NCI-H774 (cell line): ENCODE results near the gene CMTM8.

Experiments used
- DNase-seq: peaks from one replicate; lab custom pipeline; 2025; lab: John Stamatoyannopoulos, UW

CMTM8 gene

DNA sequence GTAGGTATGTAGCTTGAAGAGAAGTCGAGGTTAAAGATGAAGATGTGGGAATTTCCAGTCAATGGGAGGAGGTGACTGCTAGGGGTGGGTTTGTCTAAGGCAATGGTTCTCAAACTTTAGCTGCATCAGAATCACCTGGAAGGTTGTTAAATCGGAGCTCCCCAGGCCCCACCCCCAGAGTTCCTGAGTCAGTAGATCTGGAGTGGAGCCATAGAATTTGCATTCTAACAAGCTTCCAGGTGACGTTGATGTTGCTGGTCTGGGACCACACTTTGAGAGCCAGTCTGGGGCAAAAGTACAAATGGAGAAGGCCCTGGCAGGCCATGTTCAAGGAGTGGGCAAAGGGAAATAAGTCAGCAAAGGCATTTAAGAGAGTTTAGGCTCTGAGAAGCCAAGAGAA is 69.1 kb downstream of the CMTM8 start:
- no peak for DNase-seq

DNA sequence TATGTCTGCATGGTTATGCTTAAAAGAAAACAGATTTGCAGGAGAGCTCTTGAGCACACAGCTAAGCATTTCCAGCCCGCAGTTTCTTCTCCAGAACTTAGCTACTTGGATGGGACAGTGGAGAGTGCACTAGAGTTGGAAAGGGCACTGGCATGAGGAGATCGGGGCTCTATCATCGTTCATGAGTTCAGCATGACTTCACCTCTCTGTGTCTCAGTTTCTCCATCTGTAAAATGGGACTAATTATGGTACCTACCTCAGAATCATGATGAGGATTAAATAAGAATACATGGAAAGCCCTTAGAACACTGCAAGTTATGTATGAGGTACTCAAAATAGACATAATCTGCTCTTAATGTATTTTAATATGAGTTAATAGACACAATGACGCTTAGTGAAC is 69.9 kb downstream of the CMTM8 start:
- no peak for DNase-seq

DNA sequence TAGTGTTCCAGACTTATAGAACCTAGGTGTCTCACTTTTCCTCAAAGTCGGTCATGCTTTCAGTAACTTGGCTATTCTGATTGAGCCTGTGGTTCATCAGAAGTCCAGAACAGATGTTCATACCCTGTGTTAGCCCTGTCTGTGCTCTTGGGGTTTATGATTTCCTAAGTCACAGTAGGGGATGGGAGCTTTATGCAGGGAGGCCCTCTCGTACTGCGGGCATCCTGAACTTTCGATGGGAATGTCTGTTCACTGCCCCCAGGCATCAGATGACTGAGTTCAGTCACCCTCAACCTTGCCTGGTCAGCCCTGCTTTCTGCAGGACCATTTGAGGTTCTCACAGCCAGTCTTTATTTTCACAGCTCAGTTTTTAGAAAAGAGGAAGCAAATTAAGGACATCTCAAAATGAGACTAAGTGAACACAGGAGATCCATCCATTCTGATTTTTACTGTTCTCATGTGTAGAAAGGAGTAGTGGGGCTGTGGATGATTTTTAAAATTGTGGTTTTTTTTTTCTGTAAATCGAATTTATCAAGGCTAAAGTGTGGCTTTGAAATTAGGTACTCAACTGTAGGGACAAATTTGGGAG is 71.3 kb downstream of the CMTM8 start:
- no peak for DNase-seq

DNA sequence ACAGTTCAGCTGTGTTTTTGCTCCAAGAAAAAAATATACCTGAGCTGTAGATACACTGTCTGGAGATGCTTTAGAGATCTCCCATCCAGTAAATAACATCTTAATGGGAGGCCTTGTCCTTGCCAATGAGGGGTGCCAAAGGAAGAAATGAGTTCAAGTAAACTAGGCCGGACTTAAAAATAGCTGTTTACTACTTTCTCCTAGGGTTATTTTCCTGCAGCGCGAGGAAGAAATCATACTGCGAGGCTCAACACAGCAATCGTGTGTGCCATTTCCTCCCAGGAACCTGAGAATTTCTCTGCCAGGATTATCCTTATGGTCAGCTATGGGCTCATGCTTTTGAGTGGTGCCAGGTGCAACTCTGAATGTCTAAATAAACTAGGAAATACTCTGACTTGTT is 71.9 kb downstream of the CMTM8 start:
- no peak for DNase-seq

DNA sequence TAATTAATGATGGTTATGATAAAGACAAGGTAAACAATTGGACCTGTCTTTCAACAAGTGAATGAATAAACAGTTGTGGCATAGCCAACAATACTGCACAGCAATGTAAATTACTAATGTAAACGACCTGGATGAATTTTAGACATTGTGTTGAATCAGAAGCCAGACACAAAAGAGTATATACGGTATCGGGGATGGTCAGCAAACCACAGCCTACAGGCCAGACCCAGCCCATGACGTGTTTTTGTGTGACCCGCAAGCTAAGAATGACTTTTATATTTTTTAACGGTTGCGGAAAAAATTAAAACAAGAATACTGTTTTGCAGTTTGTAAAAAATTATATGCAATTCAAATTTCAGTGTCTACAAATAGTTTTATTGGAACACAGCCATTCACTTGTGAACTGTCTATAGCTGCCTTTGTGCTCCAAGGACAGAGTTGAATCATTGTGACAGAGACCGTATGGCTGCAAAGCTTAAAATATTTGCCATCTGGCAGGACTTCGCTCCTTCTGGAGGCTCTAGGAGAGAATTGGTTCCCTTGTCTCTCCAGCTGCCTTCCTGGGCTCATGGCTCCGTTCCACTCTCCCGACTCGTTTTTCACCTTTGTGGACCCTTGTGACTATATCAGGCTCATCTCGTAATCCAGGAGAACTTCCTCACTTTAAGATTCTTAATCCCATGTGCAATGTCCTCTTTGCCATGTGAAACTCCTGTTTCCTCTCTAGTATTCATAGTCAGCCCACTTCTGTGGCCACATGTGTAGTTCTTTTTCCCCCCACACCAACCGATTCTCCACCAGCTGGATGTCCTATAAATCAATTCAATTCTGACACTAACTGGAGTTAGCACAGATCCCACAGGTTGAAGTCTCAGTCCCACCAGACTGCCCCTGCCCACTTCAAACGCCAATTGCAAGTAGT is 72.7 kb downstream of the CMTM8 start:
- no peak for DNase-seq

DNA sequence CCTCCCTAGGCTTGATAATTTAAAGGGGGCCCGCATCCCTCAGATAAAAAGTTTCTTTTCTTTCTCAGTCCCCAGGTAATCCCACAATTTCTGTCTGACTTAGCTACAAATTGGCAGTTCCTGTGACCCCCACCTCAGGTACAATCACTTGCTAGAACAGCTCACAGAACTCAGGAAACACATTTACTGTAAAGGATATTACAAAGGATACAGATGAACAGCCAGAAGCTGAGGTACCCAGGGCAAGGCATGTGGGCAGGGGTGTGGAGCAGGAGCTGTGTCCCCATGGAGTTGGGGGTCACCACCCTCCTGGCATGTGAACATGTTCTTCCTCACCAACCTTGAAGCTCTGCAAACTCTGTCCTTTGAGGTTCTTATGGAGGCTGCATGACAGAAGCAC is 73.8 kb downstream of the CMTM8 start:
- no peak for DNase-seq

DNA sequence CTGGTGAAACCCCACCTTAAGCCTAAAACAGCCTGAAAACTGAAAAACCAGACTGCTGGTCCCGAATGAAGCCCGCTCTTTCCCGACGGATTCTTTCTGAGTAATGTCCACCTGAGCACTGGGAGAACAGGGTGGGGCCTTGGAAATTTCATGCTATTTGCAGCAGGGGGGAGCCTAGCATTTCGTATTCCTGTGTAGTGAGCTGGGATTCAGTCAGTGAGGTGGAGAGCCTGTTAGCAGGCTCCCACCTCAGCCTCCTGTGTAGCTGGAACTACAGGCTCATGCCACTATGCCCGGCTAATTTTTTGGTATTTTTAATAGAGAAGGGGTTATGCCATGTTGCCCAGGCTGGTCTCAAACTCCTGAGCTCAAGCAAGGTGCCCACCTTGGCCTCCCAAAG is 74.7 kb downstream of the CMTM8 start:
- no peak for DNase-seq

DNA sequence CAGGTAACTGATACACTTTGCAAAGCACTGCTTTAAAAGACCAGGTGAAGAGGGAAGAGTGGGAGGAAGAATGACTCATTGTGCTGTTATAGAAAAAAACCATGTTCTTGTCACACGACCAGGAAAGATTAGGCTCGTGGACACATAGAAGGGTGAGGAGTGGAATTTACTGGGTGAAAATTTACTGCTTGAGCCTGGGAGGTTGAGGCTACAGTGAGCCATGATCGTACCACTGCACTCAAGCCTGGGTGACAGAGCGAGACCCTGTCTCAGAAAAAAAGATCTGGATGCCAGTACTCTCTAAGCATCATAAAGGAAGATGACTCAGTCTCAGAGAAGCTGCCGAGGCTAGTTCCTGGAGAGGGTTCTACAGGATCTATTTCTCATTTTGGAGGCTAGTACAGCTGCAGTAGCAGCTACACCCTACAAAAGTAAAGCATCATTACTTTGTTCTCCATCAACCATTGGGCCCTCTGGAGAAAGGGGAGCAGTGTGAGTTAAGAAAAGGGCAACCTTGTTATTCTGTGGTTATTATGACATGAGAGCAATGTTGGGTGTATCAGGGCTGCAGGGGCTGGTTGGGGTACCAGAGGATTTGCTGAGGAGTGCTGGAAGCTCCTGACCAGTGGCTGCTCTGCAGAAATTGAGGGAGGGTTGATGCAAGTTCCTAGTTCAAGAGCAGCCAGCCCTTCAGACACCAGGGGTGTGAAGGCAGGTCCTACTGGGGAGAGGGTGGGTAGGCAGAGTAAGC is 75.4 kb downstream of the CMTM8 start:
- no peak for DNase-seq

DNA sequence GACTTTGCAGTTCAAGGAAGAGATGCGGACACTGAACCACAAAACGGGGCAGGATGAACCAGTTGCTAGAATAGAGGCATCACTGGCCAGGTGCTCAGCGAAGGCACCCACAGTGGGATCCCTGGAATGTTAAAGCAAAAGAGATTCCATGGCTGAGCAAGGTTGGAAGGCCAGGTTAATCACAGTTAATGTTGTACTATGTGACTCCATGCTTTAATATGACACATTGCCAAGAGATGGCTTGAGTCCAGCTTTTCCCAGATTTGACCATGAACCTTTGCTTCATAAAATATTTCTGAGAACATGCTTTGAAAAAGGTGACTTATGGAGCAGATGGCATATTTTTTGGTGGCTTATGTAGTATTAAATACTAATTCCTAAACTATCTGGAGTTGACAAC is 77.0 kb downstream of the CMTM8 start:
- no peak for DNase-seq

DNA sequence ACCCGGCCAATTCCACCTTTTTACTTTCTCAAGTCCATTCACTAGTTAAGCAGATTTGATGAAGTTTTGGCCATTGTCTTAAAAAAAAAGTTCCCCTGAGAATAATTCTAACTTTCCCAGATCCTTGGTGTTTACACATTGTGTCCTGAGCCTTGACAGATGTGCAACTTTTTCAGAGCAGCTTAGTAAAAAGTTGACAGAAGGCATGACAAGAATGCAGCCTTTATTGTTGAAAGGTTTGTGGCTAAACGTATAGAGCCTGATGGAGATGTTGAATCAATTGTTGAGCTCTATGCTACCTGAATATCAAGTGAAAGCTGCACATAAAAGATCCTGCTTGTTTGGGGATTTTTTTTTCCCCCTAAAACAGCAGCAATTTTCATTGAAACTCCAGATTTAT is 77.8 kb downstream of the CMTM8 start:
- DNase-seq, result no peak

DNA sequence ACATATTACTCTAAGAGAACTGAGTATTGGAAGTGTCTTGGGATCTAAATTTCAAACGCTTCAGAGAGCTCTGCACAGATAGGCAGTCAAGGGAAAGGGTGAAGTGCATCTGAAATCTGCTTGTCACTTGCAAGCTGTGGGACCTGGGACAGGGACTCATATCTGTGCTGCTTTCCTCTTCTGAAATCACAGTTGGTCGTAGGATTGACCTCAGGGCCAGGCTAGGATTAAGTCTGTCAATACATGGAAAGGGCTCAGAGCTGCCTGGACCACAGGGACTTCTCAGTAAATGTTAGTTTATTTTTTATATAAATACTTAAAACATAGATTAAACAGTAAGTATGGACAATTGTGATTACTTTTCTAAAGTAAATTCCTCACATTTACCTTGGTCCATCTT is 78.5 kb downstream of the CMTM8 start:
- DNase-seq, result no peak

DNA sequence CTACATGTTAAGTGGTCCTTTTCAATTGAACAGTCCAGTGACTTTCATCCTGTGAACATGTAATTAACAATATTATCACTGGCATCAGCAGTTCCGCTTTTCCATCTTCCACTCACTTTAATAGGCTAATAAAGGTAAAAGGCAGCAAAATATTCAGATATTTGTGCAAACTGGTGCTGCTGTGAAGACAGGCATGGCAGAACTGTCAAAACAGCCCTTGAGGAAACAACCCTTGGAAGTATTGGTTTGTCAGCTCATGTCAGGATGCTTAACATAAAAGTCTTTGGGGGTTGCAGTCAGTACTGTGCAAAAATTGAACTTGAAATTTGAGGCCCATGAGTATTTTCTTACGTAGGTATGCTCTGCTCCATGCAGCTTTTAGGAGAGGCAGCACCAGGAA is 81.1 kb downstream of the CMTM8 start:
- no peak for DNase-seq

DNA sequence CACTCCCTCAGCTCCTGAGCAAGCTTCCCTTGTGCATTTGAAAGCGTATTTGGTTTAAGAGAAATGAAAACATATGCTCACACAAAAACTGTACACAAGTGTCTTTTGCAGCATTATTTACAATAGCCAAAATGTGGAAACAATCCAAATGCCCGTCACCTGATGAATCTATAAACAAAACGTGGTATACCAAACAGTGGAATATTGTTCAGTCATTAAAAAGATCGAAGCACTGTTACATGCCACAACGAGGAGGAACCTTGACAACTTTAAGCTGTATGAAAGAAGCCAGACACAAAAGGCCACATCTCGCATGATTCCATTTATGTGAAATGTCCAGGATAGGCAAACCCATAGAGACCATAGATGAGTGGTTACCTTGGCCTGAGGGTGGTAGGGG is 81.6 kb downstream of the CMTM8 start:
- DNase-seq, result no peak

DNA sequence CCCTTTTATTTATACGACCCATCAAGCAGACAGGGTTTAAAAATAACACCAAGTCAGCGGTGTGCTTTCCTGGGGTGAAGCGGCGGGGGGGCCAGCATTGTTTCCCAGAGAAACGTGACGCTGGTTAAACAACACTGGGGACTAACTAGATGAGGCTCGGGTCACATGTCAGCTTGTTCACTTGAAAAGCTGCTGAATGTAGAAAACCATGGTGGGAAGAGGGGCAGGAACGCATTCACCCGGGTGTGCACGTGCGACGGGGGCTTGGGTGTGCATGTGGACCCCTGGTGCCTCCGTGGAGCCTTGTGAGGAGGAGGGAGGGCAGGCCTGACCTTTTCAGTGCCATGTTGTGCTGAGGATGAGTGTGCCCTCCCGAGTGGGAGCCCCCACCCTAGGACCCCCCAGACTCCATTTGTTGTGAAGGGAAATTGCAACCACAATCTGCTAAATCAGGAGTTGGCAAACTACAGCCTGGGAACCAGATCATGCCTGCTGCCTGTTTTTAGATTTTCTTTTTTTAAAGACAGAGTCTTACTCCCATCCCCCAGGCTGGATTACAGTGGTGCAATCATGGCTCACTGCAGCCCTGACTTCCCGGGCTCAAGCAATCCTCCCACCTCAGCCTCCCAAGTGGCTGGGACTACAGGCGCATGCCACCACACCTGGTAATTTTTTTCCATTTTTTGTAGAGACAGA is 82.8 kb downstream of the CMTM8 start:
- DNase-seq, result peak; percentile 10

DNA sequence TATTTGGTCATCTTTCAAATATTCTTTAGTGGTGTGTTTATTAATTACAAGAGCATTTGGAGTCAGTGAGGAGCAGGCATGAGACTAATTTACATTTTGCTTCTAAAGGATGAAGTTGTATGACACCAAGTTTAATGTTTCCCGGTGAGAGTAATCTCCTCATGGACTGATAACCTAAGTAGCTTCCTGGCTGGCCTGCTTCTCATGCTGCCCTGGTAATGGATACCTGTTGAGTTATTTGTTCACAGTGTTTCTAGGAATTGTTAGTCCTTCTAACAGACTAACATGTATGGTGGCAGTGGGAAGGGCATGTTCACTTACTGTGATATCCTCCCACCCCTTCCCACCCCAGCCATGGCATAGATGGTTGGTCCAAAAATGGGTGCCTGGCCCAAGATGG is 83.8 kb downstream of the CMTM8 start:
- no peak for DNase-seq

DNA sequence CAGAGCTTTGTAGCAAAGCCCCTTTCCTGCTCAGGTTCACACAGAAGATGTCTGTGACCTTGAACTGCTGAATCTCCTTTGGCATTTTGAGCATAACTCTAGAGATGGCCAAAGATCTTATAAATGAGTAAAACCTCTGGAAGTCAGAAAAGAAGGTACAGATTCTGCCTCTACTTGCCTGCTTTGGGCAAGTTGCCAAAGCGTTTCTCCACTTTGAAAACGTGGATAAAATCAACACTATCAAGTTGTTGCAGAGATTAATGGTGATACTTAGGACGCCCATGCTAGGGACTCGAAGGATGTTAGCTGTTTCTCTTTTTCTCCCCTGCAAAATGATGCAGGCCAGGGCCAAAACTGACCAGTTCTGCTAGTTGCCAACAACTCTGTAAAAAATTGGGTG is 85.1 kb downstream of the CMTM8 start:
- DNase-seq, result no peak

DNA sequence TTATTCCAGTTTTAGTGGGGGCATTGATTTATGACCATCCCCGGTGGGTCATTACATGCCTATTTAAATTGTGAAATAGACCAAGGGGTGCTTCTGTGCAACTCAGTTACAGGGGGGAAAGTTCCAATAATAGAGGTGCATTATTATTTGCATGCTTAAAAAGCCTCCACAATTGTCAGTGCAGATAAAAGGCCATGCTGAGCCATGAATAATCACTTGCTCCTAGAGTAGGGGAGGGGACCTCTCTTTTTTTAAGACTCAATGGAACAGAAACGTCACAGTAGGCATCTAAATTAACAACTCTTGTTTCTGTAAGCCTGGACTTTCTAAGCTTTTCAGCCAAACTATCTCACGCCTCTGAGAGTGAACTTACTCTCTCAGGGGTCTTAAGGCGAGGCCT is 86.7 kb downstream of the CMTM8 start:
- DNase-seq, result no peak

DNA sequence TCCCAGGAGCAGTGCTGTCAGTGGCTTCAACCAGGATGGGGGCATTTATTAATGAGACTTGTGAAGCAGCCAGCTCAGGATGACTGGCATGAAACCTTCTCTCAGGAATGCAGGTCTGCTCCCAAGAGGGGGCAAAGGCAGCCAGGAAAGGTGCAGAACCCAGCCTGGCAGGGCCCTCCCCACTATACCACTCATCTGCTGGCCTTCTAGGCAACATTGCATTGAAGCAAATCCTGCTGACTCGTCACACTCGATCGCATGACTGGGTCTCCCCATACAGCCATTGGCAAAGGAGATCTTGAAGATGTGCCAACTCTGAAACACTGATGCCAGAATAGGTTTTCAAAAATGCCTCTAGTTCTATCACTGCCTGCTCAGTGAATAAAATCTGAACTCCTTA is 87.4 kb downstream of the CMTM8 start:
- no peak for DNase-seq

DNA sequence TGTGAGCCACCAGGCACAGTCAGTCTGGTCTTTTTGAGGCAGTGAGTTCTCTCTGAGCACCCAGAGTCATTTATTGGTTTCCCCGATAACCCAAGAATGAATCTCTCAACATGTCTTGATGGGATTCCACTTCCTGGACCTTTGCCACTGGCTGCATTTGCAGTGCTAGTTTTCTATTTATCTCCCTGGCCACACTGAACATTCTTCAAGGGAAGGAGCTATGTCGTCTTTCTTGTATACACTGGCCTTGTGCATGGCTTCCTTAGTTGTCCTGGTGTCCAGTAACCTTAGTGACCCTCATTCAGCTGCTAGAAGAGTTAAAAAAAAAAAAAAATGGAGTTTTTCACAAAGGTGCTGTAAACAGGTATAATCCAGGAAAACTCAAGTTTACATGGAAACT is 88.3 kb downstream of the CMTM8 start:
- DNase-seq, result no peak

DNA sequence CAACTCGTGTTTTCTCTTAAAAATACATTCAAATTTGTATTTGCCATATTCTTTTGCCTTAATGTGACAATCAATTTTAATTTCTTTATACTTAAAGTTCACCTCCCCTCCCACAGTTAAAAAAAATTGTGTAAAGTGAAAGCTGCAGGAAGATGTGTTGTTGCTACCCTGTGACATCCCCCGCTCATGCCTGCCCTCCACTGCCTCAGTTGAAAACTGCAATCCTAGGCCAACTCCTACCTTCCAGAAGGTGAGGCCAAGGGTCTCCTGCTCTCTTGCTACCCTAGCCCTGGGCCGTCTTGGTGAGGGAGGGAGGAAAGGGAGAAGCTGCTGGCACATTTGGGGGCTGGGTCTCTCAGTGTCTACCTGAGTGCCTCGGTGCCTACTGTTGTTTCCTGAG is 96.2 kb downstream of the CMTM8 start:
- no peak for DNase-seq

DNA sequence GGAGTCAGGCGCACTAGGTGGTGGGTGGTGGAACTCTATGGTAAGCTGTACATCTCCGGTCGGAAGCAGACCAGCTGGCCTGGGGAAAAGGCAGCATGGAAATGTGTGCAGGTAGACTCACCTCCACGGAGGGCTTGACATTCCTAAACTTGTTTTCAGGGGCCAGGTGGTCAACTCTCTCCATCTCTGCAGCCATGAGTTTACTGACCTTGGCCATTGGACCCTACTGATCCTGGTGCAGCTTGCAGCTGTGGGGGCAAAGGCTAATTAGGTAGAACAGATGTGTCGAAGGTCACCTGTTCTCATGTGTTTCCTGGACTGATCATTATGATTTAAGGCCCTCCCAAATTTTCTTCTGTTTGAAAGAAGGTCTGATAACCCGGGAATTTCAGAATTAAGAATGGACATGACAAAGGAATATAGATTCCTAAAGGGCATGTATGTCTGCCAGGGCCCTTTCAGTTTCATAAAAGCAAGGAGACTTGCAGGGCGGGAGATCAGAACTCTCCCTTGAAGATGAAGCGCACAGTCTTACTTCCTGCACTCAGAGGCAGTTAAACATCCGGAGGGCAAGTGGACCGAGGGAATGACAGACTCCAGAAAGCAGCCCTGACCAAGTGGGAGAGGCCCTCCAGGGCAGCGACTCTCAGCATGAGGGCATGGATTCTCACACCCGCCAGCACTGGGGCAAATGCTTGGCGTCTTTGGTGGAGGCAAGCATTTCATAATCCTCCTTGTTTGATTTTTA is 97.1 kb downstream of the CMTM8 start:
- DNase-seq, result no peak

DNA sequence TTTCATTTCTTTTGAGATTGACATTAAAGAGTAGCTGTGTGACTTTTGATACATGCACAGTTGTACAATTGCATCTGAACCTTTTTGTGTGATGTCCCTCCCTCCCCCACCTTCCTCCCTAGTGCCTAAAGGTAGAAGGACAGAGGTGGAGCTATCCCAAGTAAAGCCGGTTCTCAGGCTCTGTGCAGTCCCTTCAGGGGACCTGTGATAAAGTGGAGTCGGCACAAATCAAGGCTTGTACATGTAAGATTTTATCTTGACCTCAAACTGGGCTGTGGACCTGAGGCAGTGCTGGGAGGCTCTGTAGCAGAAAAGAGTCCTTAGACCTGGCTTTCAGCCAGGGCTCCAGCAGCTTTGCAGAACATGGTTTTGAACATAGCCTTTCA is 97.6 kb downstream of the CMTM8 start:
- no peak for DNase-seq
